ENCODE measurements around the gene SLAMF7. TPM values are rescaled to one million over a fixed set of nuclear protein-coding genes. Genes with fewer than 3 reads are reported as not detected.

SLAMF7 gene
- total and polyA plus RNA-seq, 10 of the 15 experiments (the other 5 are each of a cell fraction or from before 2014, with no cell fraction given), result 66.6 to 284 (median 108) TPM

- TF ChIP-seq USF2 (IDR thresholded peaks at IDR 0.05; ENCODE audit: borderline replicate concordance, low read depth, low read length) (no peak), PRDM15 (CRISPR knock-in tag; IDR thresholded peaks at IDR 0.05) (0 out of 2 replicates have a peak, but pooled peaks have one; percentile 29), ZNF687 (IDR thresholded peaks at IDR 0.05) (peak; percentile 45; the same call in 1 of the 2 replicates), EED (IDR thresholded peaks at IDR 0.05; ENCODE audit: low read depth) (peak; percentile 56), EP300 (IDR thresholded peaks at IDR 0.05; ENCODE audit: borderline replicate concordance in 1 of 2, control insufficient read depth in 1 of 2, low read depth in 2 of 2, low read length in 2 of 2) (no peak), IKZF1 (conservative IDR thresholded peaks at IDR 0.05) (peak; percentile 64; the same call in 1 of the 2 replicates), PAX5 (IDR thresholded peaks at IDR 0.05; ENCODE audit: borderline replicate concordance, low read depth, low read length) (no peak), CREM (IDR thresholded peaks at IDR 0.05; ENCODE audit: low read depth) (peak; percentile 32), ATF3 (IDR thresholded peaks at IDR 0.05; ENCODE audit: borderline replicate concordance, extremely low read depth, low read depth, low read length) (no peak), PML (IDR thresholded peaks at IDR 0.05; ENCODE audit: low read length) (0 out of 2 replicates have a peak, but pooled peaks have one; percentile 23), RCOR1 (conservative IDR thresholded peaks at IDR 0.05; ENCODE audit: low read depth, low read length) (no peak), POLR2AphosphoS2 (IDR thresholded peaks at IDR 0.05; ENCODE audit: low read depth, low read length) (0 out of 2 replicates have a peak, but pooled peaks have one; percentile 29), ZBTB33 (IDR thresholded peaks at IDR 0.05) (no peak), IKZF2 (IDR thresholded peaks at IDR 0.05) (peak; percentile 49 to 53; a peak in 3 of 4 replicates), YY1 (IDR thresholded peaks at IDR 0.05; ENCODE audit: low read depth, low read length) (no peak)
Measured at GRCh38 chr1:160767395-160768294, 28.6 kb downstream of the SLAMF7 start (continued).

Data from GM12878 (cell line).